HEK293T (cell line): ENCODE data around the gene ST8SIA6.

Experiments
- BHLHE40 ChIP-seq: fragments of 450-650 bp; IDR thresholded peaks from 2 replicates; pipeline ENCODE4 v1.6.1; 2016; ENCODE audit warnings: mild to moderate bottlenecking, moderate library complexity, borderline replicate concordance
- FOXA1 ChIP-seq: fragments of 450-650 bp; IDR thresholded peaks from 2 replicates; pipeline ENCODE4 v1.6.1; 2016; ENCODE audit warnings: mild to moderate bottlenecking
- FOXK2 ChIP-seq: fragments of 450-650 bp; IDR thresholded peaks from 2 replicates; pipeline ENCODE4 v1.6.1; 2016; ENCODE audit warnings: mild to moderate bottlenecking
- L3MBTL2 ChIP-seq: fragments of 450-650 bp; conservative IDR thresholded peaks from 2 replicates; pipeline ENCODE4 v1.6.1; 2016; ENCODE audit warnings: mild to moderate bottlenecking
- SP1 ChIP-seq: fragments of 450-650 bp; IDR thresholded peaks from 2 replicates; pipeline ENCODE4 v1.6.1; 2017
- TARDBP ChIP-seq: fragments of 450-650 bp; IDR thresholded peaks from 2 replicates; pipeline ENCODE4 v1.6.1; 2016
- TF ChIP-seq, protein P1 (sequence below): fragments of 450-650 bp; IDR thresholded peaks from 2 replicates; pipeline ENCODE4 v1.6.1; 2016

DNA sequence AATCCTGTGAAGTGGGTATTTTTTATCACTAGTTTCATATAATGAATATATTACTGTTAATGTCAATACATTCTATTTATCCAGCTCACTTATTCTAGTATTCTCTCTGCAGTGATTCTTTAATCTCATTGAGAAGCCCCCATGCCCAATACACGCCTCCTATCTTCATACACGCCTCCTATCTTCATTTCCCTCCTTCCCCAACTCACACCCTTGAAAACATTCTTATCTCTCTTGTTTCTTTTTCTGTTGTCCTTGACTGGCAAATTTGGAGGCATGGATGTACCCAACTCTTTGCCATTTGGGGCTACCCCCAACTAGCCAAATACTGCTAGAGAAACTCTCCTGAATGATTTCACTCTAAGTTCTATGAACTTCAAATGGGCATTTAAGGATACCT is 40.5 kb downstream of the ST8SIA6 start:
- TF ChIP-seq, protein P1, sequence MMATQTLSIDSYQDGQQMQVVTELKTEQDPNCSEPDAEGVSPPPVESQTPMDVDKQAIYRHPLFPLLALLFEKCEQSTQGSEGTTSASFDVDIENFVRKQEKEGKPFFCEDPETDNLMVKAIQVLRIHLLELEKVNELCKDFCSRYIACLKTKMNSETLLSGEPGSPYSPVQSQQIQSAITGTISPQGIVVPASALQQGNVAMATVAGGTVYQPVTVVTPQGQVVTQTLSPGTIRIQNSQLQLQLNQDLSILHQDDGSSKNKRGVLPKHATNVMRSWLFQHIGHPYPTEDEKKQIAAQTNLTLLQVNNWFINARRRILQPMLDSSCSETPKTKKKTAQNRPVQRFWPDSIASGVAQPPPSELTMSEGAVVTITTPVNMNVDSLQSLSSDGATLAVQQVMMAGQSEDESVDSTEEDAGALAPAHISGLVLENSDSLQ, result no peak
- TF ChIP-seq SP1 (no peak), FOXA1 (no peak), FOXK2 (no peak), L3MBTL2 (no peak), TARDBP (no peak), BHLHE40 (no peak)
